ENCODE data around the gene THSD4.

GRCh38 chr15:71431343-71432336 is 316.4 kb downstream of the THSD4 start:
- no peak for TF ChIP-seq CTCF (IDR thresholded peaks at IDR 0.05; ENCODE audit: low read length)
- no peak for TF ChIP-seq EZH2 (IDR thresholded peaks at IDR 0.05; ENCODE audit: borderline replicate concordance, low read length)
